Bronchial epithelial cell (primary cell): ENCODE data around the gene ACTN4. TPM values are rescaled to one million over a fixed set of nuclear protein-coding genes. Genes with fewer than 3 reads are reported as not detected.

ENCODE experiments used
- DNase-seq: peaks from one replicate; pipeline ENCODE4 v3.0.0-alpha.2; 2010; ENCODE audit warnings: low read depth
- FAIRE-seq: peaks from 2 replicates; lab custom pipeline; 2011; peaks lifted over from hg19 to GRCh38; lab: Jason Lieb, UNC
- H3K27me3 ChIP-seq: 2 replicates; pipeline ENCODE4 v1.5.1; 2011; ENCODE audit warnings: low read length; ENCODE audit not compliant: control insufficient read depth, insufficient read depth
- H3K36me3 ChIP-seq: 2 replicates; pipeline ENCODE4 v1.5.1; 2011; ENCODE audit warnings: low read length; ENCODE audit not compliant: control insufficient read depth, insufficient read depth
- H3K4me3 ChIP-seq: 2 replicates; pipeline ENCODE4 v1.5.1; 2011; ENCODE audit warnings: mild to moderate bottlenecking, low read depth, low read length, control low read depth
- CTCF ChIP-seq: IDR thresholded peaks from 2 replicates; pipeline ENCODE4 v1.5.1; 2011; ENCODE audit warnings: mild to moderate bottlenecking, moderate library complexity, low read length, control low read depth, inconsistent platforms; ENCODE audit not compliant: insufficient read depth, severe bottlenecking
- total RNA-seq: library from RNA; depleted of rRNA; stranded (reverse); fragments of >200 nt; gene quantifications from 2 replicates; pipeline ENCODE4 v1.2.1, GENCODE V29; 2014

ACTN4 gene
- total RNA-seq, 1 donor from 2014 or later: 130 TPM

- no peak for FAIRE-seq
- DNase-seq: no peak
- TF ChIP-seq CTCF: no peak
- peaks cover 84% of the 10 kb centered on the region for H3K36me3 ChIP-seq
- H3K27me3 ChIP-seq: no peaks in the 10 kb centered on the region
- H3K4me3 ChIP-seq: no peak overlapping the region
These were observed 74.0 kb downstream of the ACTN4 start for GRCh38 chr19:38721496-38721895.

- TF ChIP-seq CTCF: no peak
- DNase-seq (no peak), FAIRE-seq (no peak)
- H3K27me3 ChIP-seq: no peaks in the 10 kb centered on the region
- no peak overlapping the region for H3K4me3 ChIP-seq
- H3K36me3 ChIP-seq: peaks cover 85% of the 10 kb centered on the region
These were observed 74.7 kb downstream of the ACTN4 start for GRCh38 chr19:38721979-38722773.

- Histone ChIP-seq H3K27me3 (no peaks in the 10 kb centered on the region), H3K4me3 (no peak overlapping the region), H3K36me3 (peaks cover 82% of the 10 kb centered on the region)
- DNase-seq (no peak), FAIRE-seq (no peak)
- no peak for TF ChIP-seq CTCF
These were observed 75.6 kb downstream of the ACTN4 start for GRCh38 chr19:38722947-38723605.

DNA sequence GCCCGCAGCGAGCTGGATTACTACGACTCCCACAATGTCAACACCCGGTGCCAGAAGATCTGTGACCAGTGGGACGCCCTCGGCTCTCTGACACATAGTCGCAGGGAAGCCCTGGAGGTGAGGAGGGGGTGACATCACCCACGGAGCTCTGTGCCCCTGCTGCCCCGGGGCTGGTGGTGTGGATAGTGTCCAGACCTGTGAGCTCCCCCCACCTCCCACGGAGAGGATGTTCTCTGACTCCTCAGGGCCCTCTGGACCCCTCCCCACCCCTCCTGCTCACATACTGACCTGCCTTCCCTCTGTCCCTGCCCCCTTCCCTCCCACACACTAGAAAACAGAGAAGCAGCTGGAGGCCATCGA, 76.1 kb downstream of the ACTN4 start:
- H3K27me3 ChIP-seq: no peaks in the 10 kb centered on the region
- no peak for FAIRE-seq

GRCh38 chr19:38723990-38724854, 76.8 kb downstream of the ACTN4 start:
- peaks cover 81% of the 10 kb centered on the region for H3K36me3 ChIP-seq
- H3K27me3 ChIP-seq: no peaks in the 10 kb centered on the region
- H3K4me3 ChIP-seq: no peak overlapping the region
- DNase-seq: no peak
- no peak for FAIRE-seq
- no peak for TF ChIP-seq CTCF

More for the DNA sequence above, 76.1 kb downstream of the ACTN4 start:
- Histone ChIP-seq H3K36me3 (peaks cover 81% of the 10 kb centered on the region), H3K4me3 (no peak overlapping the region)
- DNase-seq: no peak
- no peak for TF ChIP-seq CTCF
